HG03175 (cell line): ENCODE measurements around the gene C1QTNF7.

Experiments used
- ATAC-seq: cut with Tn5 transposase; IDR thresholded peaks from one replicate; pipeline ENCODE4 v1.9.1; 2021; ENCODE audit warnings: mild to moderate bottlenecking, moderate library complexity; ENCODE audit not compliant: unreplicated experiment

C1QTNF7 gene

GRCh38 chr4:15451866-15452765 is 24.3 kb downstream of the C1QTNF7 start:
- no peak for ATAC-seq

GRCh38 chr4:15455290-15455689 is 27.5 kb downstream of the C1QTNF7 start:
- ATAC-seq: no peak

GRCh38 chr4:15457406-15458201 is 29.8 kb downstream of the C1QTNF7 start:
- peak; percentile 97 for ATAC-seq

- ATAC-seq: no peak
Measured at GRCh38 chr4:15458616-15459015, 30.8 kb downstream of the C1QTNF7 start.

- ATAC-seq: no peak
Measured at GRCh38 chr4:15459706-15460105, 31.9 kb downstream of the C1QTNF7 start.

- ATAC-seq: no peak
Measured at GRCh38 chr4:15466596-15466995, 38.8 kb downstream of the C1QTNF7 start.

- no peak for ATAC-seq
Measured at GRCh38 chr4:15469402-15470127, 41.7 kb downstream of the C1QTNF7 start, which contains the start of gene CC2D2A. TSS of gene CC2D2A (plus strand) at chr4:15469882. CDS start at chr4:15475933, 6,051 bp downstream.

GRCh38 chr4:15470128-15470475 is 42.3 kb downstream of the C1QTNF7 start:
- ATAC-seq: no peak

GRCh38 chr4:15476396-15476795 is 48.6 kb downstream of the C1QTNF7 start:
- no peak for ATAC-seq

- no peak for ATAC-seq
Measured at GRCh38 chr4:15478724-15479088, 50.9 kb downstream of the C1QTNF7 start.

GRCh38 chr4:15479089-15479912 is 51.5 kb downstream of the C1QTNF7 start:
- no peak for ATAC-seq

GRCh38 chr4:15479913-15480185 is 52.0 kb downstream of the C1QTNF7 start:
- ATAC-seq: no peak

GRCh38 chr4:15481961-15482745 is 54.3 kb downstream of the C1QTNF7 start:
- no peak for ATAC-seq

- no peak for ATAC-seq
Measured at GRCh38 chr4:15482842-15483241, 55.0 kb downstream of the C1QTNF7 start.

- ATAC-seq: no peak
Measured at GRCh38 chr4:15488136-15488535, 60.3 kb downstream of the C1QTNF7 start.

- ATAC-seq: no peak
Measured at GRCh38 chr4:15488658-15489470, 61.0 kb downstream of the C1QTNF7 start.

- no peak for ATAC-seq
Measured at GRCh38 chr4:15489551-15489950, 61.7 kb downstream of the C1QTNF7 start.

- ATAC-seq: no peak
Measured at GRCh38 chr4:15493411-15493810, 65.6 kb downstream of the C1QTNF7 start.

GRCh38 chr4:15495621-15496020 is 67.8 kb downstream of the C1QTNF7 start:
- ATAC-seq: no peak
